Vagina (tissue), 2 donors: Measurements from ENCODE around the gene OLFML2B.

Source experiments
- CTCF ChIP-seq, 3 experiments: fragments of 450-650 bp in 2 of 3; fragments of 200-600 bp in 1 of 3; sonication (generic) in 1 of 3; IDR thresholded peaks; one replicate each; pipeline ENCODE4 v1.5.1; 2017 to 2019; ENCODE audit warnings: antibody characterized with exemption in 3 of 3, mild to moderate bottlenecking in 2 of 3, moderate library complexity in 2 of 3
- POLR2A ChIP-seq, 2 donors: fragments of 450-650 bp; IDR thresholded peaks; one replicate each; pipeline ENCODE4 v1.6.1; 2017; ENCODE audit warnings: antibody characterized with exemption in 2 of 2, mild to moderate bottlenecking in 2 of 2, moderate library complexity in 2 of 2
- POLR2AphosphoS5 ChIP-seq, 2 donors: sonication (generic); formaldehyde crosslinking; IDR thresholded peaks; one replicate each; pipeline ENCODE4 v1.9.0; 2017; ENCODE audit warnings: antibody characterized with exemption in 2 of 2, mild to moderate bottlenecking in 2 of 2, low read depth in 1 of 2; ENCODE audit not compliant: insufficient read depth in 1 of 2

DNA sequence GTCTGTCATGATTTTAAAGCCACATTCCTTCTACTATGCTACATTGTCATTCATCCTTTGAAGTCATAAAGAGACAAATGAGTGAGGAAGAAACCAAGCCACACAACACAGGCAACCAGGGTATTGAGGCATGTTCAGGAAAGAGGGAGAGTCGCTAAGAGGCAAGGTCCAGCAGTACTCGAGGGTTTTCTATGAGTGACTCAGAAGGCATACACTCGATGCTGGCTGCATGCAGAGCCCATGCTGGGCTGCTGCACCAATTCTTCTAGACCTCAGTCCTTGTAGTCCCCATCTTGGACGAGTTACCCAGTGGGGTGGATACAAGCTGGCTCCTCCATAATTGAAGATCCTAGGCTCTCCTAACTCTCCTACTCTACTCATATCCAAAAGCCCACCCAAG lies 57.6 kb downstream of the OLFML2B start:
- TF ChIP-seq CTCF (IDR thresholded peaks at IDR 0.05): no peak
- TF ChIP-seq POLR2A (IDR thresholded peaks at IDR 0.05): no peak
- no peak for TF ChIP-seq POLR2AphosphoS5 (IDR thresholded peaks at IDR 0.05; ENCODE audit: insufficient read depth in 1 of 2, low read depth in 1 of 2)
